Right ventricle myocardium superior (tissue), 1 donor: ENCODE data around the gene TBC1D5. TPM values are rescaled to one million over a fixed set of nuclear protein-coding genes. Genes with fewer than 3 reads are reported as not detected.
"Not testable (repeated sequence)": the region's sequence is repeated elsewhere in the genome, so short reads cannot be mapped to it uniquely, and the experiment has no call there.

Source experiments
- ATAC-seq: fragments of 200-7000 bp; cut with Tn5 transposase; one replicate; pipeline ENCODE4 v1.9.1; 2020; ENCODE audit warnings: mild to moderate bottlenecking; ENCODE audit not compliant: poor library complexity
- DNase-seq: peaks from one replicate; pipeline ENCODE4 v3.0.0-alpha.2; 2020
- intact Hi-C: fragments of 100-400 bp; cut with DNase I; formaldehyde crosslinking; loops from one replicate; pipeline ENCODE4 v1.11.2; 2022
- total RNA-seq: library from RNA; stranded (reverse); fragmentation: NEBNext Ultra II Directional; extraction: Animal tissue kit (Norgen Biotek cat#: 25700); gene quantifications from one replicate; pipeline ENCODE4 v1.2.1, GENCODE V29; 2021
- donor health status: DM: no; HTN: yes; CAD: no; lungs with severe emphysema.

The TBC1D5 gene
- total RNA-seq, 1 donor from 2014 or later, result 28.2 TPM

- intact Hi-C loops, ATAC-seq, DNase-seq: not testable (repeated sequence)
Observed at GRCh38 chr3:17532446-17532845, 210.0 kb downstream of the TBC1D5 start.

GRCh38 chr3:17529677-17530076 is 212.8 kb downstream of the TBC1D5 start:
- DNase-seq (no peak), ATAC-seq (no peak)
- intact Hi-C loops, result no loop called here

GRCh38 chr3:17518189-17519059 is 224.0 kb downstream of the TBC1D5 start:
- ATAC-seq (peak; percentile 83), DNase-seq (no peak)
- intact Hi-C loops, result no loop called here

DNA sequence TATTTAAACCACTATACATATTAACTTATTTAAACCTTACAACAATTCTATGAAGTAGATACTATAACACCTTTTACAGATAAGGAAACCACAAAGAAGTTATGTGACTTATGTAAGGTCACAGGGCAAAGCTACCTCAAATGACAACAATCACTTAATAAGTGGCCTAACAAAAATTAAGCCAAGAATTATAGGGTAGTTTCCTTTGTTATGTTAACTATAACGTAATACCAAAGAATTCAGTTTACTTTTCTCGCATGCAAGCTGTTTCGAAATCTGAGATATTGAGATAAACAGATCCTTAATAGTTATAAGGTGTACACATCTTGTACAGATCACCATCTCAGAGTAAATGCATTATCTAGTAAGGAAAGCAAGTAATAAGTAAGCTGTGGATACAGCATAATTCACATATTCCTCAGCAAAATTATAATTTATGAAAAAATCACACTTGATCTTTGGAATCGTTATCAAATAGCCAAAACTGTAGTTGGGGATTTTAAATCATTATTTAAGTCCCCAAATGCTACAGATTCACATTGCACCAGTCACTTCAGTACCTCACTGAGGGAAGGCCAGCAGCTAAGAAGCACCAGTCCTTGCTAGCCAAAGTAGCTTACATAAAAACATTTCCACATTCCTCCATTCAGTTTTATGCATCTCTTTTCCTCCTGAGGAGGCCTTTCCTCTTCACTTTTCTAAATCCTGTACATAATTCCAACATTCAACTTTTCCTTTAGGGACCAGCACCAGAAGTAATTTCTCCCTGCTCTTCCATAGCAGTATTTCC is 226.8 kb downstream of the TBC1D5 start:
- DNase-seq (no peak), ATAC-seq (no peak)
- intact Hi-C loops, result no loop called here

- no peak for ATAC-seq
Observed at GRCh38 chr3:17514597-17514996, 227.8 kb downstream of the TBC1D5 start.

GRCh38 chr3:17510265-17510664 is 232.2 kb downstream of the TBC1D5 start:
- intact Hi-C loops, result no loop called here
- ATAC-seq (no peak), DNase-seq (no peak)

More at GRCh38 chr3:17514597-17514996, 227.8 kb downstream of the TBC1D5 start:
- no peak for DNase-seq
- intact Hi-C loops, result no loop called here

GRCh38 chr3:17508180-17508752 is 234.2 kb downstream of the TBC1D5 start:
- DNase-seq, result no peak
- ATAC-seq, result no peak
- intact Hi-C loops, result no loop called here

- intact Hi-C loops, result no loop called here
- DNase-seq (no peak), ATAC-seq (no peak)
Observed at GRCh38 chr3:17507480-17507879, 235.0 kb downstream of the TBC1D5 start.

- intact Hi-C loops, result no loop called here
- ATAC-seq, result no peak
- no peak for DNase-seq
Observed at GRCh38 chr3:17505856-17506255, 236.6 kb downstream of the TBC1D5 start.

DNA sequence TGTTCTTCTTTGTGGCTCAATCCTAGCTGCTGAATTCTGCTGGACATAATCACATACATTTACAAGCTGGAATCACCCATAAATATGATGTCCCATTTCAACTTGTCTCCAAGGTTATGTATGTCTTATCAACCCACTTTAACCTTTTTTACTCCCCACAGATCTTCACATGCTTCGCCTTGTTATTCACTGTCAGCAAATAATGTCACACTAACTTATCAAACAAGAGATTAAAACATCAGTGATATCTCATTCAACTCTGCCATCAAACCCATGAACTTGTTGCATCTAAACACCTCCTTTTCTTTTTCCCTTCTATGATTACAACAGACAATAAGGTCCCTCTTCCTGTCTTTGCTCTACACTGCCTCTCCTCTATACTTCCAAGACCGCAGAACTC is 240.7 kb downstream of the TBC1D5 start:
- ATAC-seq (no peak), DNase-seq (no peak)
- intact Hi-C loops, result no loop called here

DNA sequence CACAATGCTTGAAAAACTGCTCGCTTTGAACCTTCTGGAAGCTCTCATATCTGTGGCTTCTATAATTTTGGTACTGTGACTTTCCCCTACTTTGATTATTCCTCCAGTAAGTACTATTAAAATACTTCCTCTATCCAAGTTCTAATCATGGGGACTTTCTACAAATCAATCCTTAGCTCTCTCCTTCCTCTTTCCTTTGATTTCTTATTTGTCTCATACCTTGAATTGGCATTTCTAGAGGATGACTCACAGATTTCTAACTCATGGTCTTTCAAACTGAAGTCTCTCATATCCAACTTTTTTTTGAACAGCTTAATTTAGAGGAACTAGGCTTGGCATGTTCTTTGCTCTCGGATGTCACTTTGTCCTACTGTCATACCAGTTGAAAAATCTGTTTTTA is 241.8 kb downstream of the TBC1D5 start:
- DNase-seq (no peak), ATAC-seq (no peak)
- intact Hi-C loops, result no loop called here

DNA sequence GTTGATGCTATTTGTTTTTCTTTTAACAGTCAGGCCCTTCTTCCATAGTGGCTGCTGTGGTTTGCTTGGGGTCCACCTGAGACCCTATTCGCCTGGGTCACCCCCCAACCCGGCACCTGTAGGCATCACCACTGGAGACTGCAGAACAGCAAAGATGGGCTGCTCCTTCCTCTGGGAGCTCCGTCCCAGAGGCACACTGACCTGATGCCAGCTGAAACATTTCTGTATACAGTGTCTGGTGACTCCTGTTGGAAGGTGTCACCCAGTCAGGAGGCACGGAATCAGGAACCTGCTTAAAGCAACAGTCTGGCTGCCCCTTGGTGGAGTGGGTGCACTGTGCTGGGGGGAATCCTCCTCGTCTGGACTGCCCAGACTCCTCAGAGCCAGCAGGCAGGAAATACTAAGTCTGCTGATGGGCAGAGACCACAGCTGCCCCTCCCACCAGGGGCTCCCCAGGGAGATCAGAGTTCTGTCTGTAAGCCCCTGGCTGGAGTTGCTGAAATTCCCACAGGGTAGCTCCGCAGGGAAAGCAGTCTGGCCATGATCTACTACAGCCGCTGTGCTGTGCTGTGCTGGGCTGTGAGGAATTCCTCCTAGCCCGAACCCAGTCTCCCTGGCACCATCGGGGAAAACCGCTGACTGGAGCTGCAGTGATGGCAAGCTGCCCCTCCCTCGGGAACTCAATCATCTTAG is 248.2 kb downstream of the TBC1D5 start:
- ATAC-seq (peak; percentile 39), DNase-seq (no peak)
- intact Hi-C loops, result no loop called here

DNA sequence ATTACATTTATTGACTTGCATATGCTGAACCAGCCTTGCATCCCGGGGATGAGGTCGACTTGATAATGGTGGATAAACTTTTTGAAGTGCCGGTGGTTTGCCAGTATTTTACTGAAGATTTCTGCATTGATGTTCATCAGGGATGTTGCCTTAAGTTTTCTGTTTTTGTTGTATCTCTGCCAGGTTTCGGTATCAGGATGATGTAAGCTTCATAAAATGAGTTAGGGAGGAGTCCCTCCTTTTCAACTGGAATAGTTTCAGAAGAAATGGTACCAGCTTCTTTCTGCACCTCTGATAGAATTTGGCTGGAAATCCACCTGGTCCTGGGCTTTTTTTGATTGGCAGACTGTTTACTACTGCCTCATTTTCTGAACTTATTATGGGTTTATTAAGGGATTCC is 250.8 kb downstream of the TBC1D5 start:
- DNase-seq (no peak), ATAC-seq (no peak)
- intact Hi-C loops, result no loop called here

- DNase-seq, intact Hi-C loops, ATAC-seq: not testable (repeated sequence)
Observed at GRCh38 chr3:17491190-17491589, 251.2 kb downstream of the TBC1D5 start.

DNA sequence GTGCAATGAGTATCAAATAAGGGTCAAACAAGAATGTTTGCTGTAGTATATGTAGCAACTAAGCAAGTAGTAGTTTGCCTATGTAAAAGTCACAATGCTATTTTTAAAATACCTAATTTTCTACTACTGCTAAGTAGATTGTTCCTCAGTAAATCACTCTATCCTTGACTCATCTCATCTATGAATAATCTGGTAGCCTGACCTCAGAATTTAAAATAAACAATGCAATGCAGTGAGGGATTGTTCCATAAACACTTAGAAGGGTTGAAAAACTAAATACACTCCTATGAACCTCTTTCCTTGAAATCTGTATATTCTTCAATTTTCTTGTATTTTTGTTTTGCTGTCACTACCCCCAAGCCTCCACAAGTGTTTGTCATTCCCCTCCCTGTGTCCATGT is 253.3 kb downstream of the TBC1D5 start:
- ATAC-seq (no peak), DNase-seq (no peak)
- intact Hi-C loops, result no loop called here

DNA sequence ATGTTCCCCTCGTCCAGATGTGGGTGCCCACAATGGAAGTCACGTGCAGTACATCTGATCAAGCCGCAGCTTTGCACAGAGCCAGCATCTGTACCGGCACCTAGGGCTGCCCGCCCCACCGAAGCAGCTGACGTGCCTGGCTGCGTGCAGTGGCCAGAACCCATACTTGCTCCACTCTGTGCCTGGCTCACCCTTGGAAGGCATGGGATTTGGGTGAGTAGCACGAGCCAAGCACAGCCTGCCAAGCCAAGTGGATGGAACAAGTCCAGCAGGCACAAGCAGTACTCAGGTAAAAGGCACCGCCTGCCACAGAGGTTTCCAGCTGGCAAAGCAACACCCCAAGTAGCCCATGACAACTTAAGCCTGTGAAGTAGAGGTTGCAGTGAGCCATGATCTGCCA is 261.3 kb downstream of the TBC1D5 start:
- ATAC-seq (peak; percentile 97), DNase-seq (peak; percentile 80)
- intact Hi-C loops, result no loop called here

DNA sequence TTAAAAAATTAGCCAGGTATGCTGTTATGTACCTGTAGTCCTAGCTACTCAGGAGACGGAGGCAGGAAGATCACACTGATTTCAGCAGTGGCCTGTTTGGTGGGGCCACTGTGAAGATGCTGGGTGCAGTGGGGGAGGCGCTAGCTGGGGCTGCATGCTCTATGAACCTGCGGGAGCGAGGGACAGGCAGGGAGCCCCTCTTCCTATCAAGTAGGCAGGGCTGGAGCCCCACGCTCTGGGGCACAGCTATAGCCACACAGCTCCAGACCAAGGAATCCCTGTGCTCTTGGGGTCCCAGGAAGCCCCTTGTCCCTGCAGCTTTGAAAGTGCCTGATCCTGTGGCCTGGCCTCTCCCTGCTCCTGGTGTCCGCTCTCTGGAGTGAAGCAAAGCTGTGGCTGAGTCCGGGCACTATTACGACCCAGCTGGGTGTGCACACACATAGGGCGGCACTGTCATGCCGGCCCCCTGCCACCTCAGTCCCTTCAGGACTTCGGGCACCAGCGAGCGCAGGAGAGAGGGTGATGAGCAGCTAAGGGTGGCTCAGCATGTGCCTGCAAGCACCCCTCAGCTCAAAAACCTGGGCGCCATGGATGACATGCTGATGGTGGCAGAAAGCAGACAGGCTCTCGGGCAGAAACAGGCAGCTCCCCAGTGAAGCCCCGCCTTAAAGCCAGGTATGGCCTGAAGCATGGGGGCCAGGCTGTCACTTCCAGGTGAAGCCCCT is 262.6 kb downstream of the TBC1D5 start:
- ATAC-seq, result no peak
- intact Hi-C loops, result no loop called here
- DNase-seq, result no peak

DNA sequence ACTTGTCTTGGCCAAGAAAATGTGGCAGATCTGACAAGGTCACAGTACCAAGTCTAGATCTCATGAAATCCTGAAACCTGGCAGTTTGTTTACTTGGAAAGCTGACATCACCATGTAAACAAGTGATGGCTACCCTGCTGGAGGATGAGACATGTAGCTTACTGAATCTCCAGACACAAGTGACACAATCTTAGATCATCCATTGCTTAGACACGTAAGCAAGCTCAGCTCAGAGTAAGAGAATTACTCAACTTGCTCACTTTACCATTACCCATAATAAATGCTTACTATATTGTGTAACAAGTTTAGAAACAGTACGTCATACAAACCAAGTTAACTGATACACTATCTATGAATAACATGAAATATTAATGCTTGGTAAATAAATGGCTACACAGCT is 263.8 kb downstream of the TBC1D5 start:
- intact Hi-C loops, result no loop called here
- no peak for DNase-seq

More for the DNA sequence above, 263.8 kb downstream of the TBC1D5 start:
- ATAC-seq, result no peak
